Measurements from ENCODE around the gene BAG5.

Gene BAG5

DNA sequence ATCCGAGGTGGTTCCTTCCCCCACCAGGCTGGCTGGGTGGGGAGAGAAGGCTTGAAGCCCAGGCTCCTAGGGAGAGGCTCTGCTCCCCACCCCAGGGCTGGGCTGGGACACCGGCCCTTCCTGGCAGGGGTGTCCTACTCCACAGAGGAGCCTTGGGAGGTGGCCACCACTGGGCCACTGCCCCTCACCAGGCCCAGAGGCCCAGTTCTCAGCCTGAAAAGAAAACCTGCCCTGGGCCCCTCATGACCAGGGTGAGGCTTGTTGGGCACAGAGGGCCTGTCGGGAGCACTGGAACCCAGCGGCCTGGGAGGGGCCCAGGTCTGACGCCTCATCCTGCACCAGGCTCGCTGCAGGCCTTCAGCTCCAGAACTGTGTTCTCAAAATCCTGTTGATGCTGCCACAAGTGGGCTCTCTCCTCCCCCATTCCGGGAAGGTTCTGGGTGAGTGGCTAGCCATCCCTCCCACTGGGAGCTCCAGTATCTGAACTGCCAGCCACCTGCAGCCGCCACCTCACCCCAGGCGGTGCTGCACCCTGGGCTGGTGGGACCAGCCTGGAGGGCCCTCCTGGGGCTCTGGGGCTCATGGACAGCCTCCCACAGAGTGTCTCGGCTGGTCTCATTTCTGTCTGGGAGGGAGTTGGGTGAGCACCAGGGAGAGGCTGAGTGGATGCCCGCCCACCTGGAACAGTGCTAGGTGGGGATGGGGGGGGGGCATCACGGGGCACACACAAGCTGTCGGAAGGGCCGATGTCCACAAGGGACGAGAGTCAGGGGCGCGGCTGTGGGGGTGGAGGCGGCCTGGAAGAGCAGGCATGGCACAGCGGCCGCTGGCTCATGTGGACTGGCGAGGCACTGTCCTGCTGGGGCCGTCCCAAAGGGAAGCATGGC is 11.8 kb downstream of the BAG5 start:
- no peak overlapping the region for H3K4me3 ChIP-seq (replicated peaks; ENCODE audit: low read depth, low read length)
- no peak for DNase-seq (ENCODE audit: low read depth)
- TF ChIP-seq, protein P1, sequence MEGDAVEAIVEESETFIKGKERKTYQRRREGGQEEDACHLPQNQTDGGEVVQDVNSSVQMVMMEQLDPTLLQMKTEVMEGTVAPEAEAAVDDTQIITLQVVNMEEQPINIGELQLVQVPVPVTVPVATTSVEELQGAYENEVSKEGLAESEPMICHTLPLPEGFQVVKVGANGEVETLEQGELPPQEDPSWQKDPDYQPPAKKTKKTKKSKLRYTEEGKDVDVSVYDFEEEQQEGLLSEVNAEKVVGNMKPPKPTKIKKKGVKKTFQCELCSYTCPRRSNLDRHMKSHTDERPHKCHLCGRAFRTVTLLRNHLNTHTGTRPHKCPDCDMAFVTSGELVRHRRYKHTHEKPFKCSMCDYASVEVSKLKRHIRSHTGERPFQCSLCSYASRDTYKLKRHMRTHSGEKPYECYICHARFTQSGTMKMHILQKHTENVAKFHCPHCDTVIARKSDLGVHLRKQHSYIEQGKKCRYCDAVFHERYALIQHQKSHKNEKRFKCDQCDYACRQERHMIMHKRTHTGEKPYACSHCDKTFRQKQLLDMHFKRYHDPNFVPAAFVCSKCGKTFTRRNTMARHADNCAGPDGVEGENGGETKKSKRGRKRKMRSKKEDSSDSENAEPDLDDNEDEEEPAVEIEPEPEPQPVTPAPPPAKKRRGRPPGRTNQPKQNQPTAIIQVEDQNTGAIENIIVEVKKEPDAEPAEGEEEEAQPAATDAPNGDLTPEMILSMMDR (IDR thresholded peaks at IDR 0.05; ENCODE audit: low read length, missing control alignments): no peak

DNA sequence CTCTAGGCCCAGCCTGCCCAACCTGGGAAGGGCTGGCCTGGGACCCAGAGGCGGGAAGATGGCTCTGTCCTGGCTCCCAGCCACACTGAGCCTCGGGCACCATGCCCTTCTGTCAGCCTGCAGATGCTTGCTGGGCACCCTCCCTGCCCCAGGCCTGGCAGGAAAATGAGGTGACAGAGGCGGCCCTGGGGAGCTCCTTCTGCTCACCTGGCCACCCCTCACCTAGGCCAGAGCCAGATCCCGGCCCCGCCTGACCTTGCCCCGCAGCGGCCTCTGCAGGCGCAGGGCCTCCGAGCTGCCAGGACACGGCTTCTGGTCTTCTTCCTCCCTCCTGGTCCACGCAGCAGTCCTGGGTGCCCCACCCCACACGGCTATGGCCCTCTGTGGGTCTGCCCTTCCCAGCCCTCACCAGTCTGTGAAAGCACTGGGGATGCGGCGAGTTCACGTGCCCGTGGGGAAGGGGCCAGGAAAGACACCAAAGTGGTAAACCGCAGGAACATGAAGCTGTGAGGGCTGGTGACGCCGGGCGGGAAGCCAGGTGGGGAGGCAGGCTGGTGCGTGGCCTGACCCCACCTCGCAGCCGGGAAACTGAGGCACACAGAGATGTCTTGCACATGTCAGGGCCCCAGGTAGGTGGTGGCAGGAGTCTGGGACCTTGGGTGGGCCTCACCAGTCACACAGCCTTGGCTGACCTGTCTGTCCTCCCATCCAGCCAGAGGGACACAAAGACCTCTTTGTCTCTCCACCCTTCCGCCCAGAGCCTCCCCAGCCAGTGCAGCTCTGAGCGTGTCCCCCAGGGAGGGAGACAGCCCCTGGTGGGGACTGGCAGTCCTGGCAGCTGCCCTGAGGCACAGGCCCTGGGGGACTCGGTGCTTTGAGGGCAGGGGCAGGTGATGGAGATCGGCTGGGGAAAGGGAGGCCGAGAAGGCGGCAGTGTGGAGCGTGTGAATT is 12.8 kb downstream of the BAG5 start:
- no peak for DNase-seq (ENCODE audit: low read depth)
- TF ChIP-seq, protein P1 (IDR thresholded peaks at IDR 0.05; ENCODE audit: low read length, missing control alignments): no peak
- no peak overlapping the region for H3K4me3 ChIP-seq (replicated peaks; ENCODE audit: low read depth, low read length)

DNA sequence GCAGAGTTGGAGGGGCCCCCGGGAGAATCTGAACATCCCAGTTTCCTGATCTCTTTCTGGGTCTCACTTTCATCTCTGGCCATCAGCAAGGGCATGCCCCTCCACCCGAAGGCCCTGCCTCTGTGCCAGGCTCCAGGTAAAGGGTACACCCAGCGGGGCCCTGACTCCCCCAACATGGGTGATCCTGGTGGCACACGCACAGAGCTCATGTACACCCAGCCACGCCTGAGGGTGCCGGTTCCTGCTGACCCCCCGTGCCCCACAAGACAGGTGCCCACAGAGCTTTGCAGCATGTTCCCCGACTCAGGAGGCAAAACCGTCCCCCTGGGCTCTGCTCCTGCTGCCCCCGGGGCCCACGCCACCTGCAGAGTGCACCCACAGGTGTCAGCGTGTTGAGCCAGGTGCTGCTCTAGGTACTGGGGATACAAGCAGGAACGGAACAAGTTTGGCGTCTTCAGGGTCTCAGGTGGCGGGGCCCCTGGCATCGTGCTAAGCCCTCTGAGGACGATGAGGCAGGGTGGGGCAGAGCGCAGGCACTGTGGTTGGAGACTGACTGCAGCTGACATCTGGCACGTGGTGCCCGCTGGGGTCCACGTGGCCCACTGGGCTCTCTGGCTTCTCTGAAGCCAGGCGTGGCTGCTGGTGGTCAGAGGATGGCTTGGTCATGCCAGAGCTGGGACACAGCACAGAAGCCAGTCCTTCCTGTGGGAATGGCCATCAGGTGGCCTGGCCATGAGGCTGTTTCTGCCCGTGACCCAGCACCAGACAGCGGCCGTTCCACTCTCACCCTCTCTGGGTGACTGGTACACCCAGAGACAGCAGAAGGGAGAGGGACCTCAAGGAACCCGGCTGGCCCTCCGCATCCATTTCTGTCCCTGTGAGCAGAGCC is 13.8 kb downstream of the BAG5 start:
- DNase-seq (ENCODE audit: low read depth): no peak
- TF ChIP-seq, protein P1 (IDR thresholded peaks at IDR 0.05; ENCODE audit: low read length, missing control alignments): no peak
- H3K4me3 ChIP-seq (replicated peaks; ENCODE audit: low read depth, low read length): no peak overlapping the region

DNA sequence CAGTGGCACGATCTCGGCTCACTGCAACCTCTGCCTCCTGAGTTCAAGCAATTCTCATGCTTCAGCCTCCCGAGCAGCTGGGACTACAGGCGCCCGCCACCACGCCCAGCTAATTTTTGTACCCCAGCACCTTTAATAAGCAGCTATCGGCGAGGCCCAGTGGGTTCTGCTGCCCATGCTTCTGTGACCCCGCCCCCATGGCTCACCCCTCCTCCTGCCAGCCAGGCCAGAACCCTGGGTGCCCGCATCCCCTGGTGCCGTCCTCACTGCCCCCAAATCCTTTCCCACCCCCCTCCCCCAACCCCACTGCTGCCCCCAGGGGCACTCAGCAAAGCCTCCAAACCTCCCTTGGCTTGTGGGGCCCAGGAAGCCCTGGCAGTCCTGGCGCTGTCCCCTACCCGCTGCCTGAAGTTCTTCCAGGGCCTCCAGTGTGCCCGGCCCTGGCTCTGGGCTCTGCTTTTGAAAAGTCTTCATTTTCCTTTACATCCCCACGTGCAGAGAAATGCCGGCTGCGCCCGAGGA is 14.5 kb downstream of the BAG5 start:
- TF ChIP-seq, protein P1 (IDR thresholded peaks at IDR 0.05; ENCODE audit: low read length, missing control alignments): no peak
- DNase-seq (ENCODE audit: low read depth): no peak
- no peak overlapping the region for H3K4me3 ChIP-seq (replicated peaks; ENCODE audit: low read depth, low read length)

DNA sequence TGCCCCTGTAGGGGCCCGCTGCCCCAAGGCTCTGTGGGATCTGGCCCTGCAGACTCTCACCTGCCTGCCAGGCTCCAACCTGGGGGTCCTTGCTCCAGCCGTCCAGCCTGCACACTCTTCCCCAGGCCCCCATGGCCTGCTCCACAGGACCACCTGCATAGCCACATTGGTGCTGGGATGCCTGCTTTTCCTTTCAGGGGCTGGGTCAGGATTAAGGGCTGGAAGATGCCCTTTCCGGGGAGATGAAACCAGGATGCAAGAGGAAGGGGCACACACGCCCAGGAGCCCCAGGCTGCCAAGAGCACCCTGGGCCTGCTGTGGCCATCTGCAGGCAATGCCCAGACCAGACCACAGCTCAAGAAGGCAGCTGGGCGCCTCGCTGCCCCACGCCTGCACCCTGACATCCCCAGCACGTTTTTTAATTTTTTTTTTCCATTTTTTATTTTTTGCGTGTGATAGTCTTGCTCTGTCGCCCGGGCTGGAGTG is 15.0 kb downstream of the BAG5 start:
- TF ChIP-seq, protein P1 (IDR thresholded peaks at IDR 0.05; ENCODE audit: low read length, missing control alignments): no peak
- DNase-seq (ENCODE audit: low read depth): no peak
- no peak overlapping the region for H3K4me3 ChIP-seq (replicated peaks; ENCODE audit: low read depth, low read length)
